SH-SY5Y (cell line): Measurements from ENCODE around the gene HRG.

Experiments used
- GATA2 ChIP-seq: IDR thresholded peaks from 2 replicates; pipeline ENCODE4 v1.6.1; 2011; ENCODE audit warnings: mild to moderate bottlenecking, low read depth, low read length
- GATA3 ChIP-seq: IDR thresholded peaks from 2 replicates; pipeline ENCODE4 v1.6.1; 2011; ENCODE audit warnings: low read depth, mild to moderate bottlenecking, low read length, moderate library complexity

DNA sequence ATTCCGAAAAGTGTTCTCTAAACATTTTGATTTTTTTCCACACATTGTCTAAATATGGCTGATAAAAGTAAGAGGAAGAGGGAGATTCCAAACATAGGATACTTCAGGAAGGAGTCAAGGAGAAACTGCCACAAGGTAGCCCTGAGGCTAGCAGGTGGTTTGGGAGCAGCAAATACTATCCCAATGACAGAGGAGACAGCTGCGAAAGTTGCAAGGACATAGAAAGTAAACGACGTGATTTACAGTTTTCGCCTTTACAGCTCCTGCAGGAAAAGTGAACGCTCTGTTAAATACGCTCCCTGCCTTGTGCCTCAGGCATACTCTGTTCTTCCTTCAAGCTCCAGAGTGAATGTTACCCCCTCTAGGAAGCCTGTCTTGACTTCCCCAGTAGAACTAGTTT, 29.3 kb upstream of the HRG start:
- TF ChIP-seq GATA2 (no peak), GATA3 (no peak)
